ENCODE data around the gene PERM1. TPM values are rescaled to one million over a fixed set of nuclear protein-coding genes. Genes with fewer than 3 reads are reported as not detected.

PERM1 gene
- total and polyA plus RNA-seq, 9 of the 15 experiments (the other 6 are each of a cell fraction or from before 2014, with no cell fraction given) = not detected

DNA sequence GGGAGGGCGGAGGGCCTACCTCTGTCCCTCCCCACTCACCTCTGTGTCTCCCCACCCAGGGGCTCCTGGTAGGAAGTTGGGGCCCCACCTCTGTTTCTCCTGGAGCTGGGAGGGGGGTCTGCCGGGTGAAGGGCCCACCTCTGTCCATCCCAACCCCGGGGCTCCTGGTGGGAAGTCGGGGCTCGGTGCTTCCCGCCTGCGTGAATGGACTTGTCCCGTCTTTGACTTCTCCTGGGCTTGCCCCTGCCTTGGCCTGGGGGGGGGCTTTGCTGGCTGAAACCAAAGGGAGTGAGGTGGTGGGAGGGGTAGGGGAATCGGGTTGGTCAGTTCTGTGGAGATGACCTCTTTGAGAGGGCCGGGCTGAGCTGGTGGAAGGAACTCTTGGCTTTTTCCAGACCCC is 43.8 kb upstream of the PERM1 start:
- 88% methylated on average over 5 of the region's 10 CpGs for WGBS (ENCODE audit: insufficient coverage, low coverage, missing lambda C conversion rate)
- no peak for TF ChIP-seq TBL1XR1 (IDR thresholded peaks at IDR 0.05; ENCODE audit: low read length in 2 of 2)
- peak; percentile 59; the same call in 1 of the 2 replicates for TF ChIP-seq ZNF740 (CRISPR knock-in tag; IDR thresholded peaks at IDR 0.05)
- no peak for TF ChIP-seq ZNF740 (tag; IDR thresholded peaks at IDR 0.05)
- no peak for DNase-seq (ENCODE audit: extremely low read depth in 1 of 4, low spot score in 3 of 4)
- CTCF ChIA-PET (ENCODE audit: low intra/inter-chr PET ratio) = interaction anchor here (1.2 kb wide), 1 partner anchor 42 kb away, joined by 7 read pairs; no protein-coding TSS in a partner anchor
- peaks cover 34% of the 10 kb centered on the region for H3K79me2 ChIP-seq (ENCODE audit: control insufficient read depth, insufficient read depth, low read length)
- H3K9me1 ChIP-seq (ENCODE audit: control insufficient read depth, insufficient read depth, low read length) = peaks cover 12% of the 10 kb centered on the region
- POLR2A ChIA-PET = interaction anchor here (0.7 kb wide), 1 partner anchor 59 kb away, joined by 3 read pairs; the partner anchor contains the start of gene PLEKHN1
- H3K9ac ChIP-seq (ENCODE audit: insufficient read depth in 1 of 2, low read depth in 2 of 2, low read length in 2 of 2) = no peak overlapping the region
- BruUV-seq (replicated peaks) = no TSS peak
- peaks cover 58% of the 10 kb centered on the region; the same call in 2 of the 3 replicates for H3K36me3 ChIP-seq (ENCODE audit: control insufficient read depth, insufficient read depth, low read length)
- H3K27ac ChIP-seq (ENCODE audit: extremely low read depth, low read depth, low read length) = no peak overlapping the region
- H2AFZ ChIP-seq (ENCODE audit: low read depth, low read length) = no peak overlapping the region
- peaks cover 22% of the 10 kb centered on the region for H4K20me1 ChIP-seq (replicated peaks; ENCODE audit: control insufficient read depth, insufficient read depth, low read length)
- H3K4me2 ChIP-seq (ENCODE audit: insufficient read depth, low read length) = no peak overlapping the region
- in situ Hi-C loops (cut with MboI) (no loop called here), intact Hi-C loops (cut with micrococcal nuclease) (no loop called here)
- no peaks in the 10 kb centered on the region for H3K9me3 ChIP-seq (replicated peaks; ENCODE audit: control insufficient read depth, insufficient read depth, low read depth, low read length)
- H3K4me3 ChIP-seq = no peak overlapping the region
- ATAC-seq = no peak
- H3K4me1 ChIP-seq (replicated peaks in 1 of 2; ENCODE audit: control insufficient read depth in 2 of 2, insufficient read depth in 2 of 2, low read length in 2 of 2) = peaks cover 29 to 73% of the 10 kb centered on the region in 2 experiments
- no peak for FAIRE-seq
- no peaks in the 10 kb centered on the region for H3K27me3 ChIP-seq (ENCODE audit: control insufficient read depth in 2 of 2, insufficient read depth in 2 of 2, low read length in 2 of 2)

Measured in K562 (cell line).